ENCODE measurements around the gene CLSTN3. TPM values are rescaled to one million over a fixed set of nuclear protein-coding genes. Genes with fewer than 3 reads are reported as not detected.

The CLSTN3 gene
- polyA plus RNA-seq, 2 of the 4 experiments (the other 2 are of a cell fraction) = 17.4 to 24.9 TPM

GRCh38 chr12:7141351-7142005 lies 11.3 kb downstream of the CLSTN3 start:
- no peak for DNase-seq (ENCODE audit: low read depth in 1 of 2, low spot score in 1 of 2)
- CTCF ChIA-PET = interaction anchor here (0.5 to 7.7 kb wide), 28 partner anchors 9 to 977 kb away, joined by 3 to 75 read pairs (median 4); partner anchors contain the start of genes C1RL and PEX5
- no peak overlapping the region for H3K4me3 ChIP-seq
- no peak overlapping the region for H3K27ac ChIP-seq
- TF ChIP-seq TFCP2L1 (CRISPR knock-in tag; IDR thresholded peaks at IDR 0.05) = no peak
- no peak for TF ChIP-seq HOXA7 (CRISPR knock-in tag; IDR thresholded peaks at IDR 0.05)
- TF ChIP-seq MYC (IDR thresholded peaks at IDR 0.05; ENCODE audit: borderline replicate concordance, low read length) = no peak
- TF ChIP-seq ZC3H11A (IDR thresholded peaks at IDR 0.05) = no peak
- no peak for TF ChIP-seq EHMT2 (IDR thresholded peaks at IDR 0.05; ENCODE audit: low read depth)
- no peak for TF ChIP-seq KDM5A (IDR thresholded peaks at IDR 0.05)
- TF ChIP-seq RCOR1 (IDR thresholded peaks at IDR 0.05; ENCODE audit: low read depth, low read length) = no peak
- TF ChIP-seq, protein P1, sequence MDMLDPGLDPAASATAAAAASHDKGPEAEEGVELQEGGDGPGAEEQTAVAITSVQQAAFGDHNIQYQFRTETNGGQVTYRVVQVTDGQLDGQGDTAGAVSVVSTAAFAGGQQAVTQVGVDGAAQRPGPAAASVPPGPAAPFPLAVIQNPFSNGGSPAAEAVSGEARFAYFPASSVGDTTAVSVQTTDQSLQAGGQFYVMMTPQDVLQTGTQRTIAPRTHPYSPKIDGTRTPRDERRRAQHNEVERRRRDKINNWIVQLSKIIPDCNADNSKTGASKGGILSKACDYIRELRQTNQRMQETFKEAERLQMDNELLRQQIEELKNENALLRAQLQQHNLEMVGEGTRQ (IDR thresholded peaks at IDR 0.05) = no peak
- TF ChIP-seq, protein P2, sequence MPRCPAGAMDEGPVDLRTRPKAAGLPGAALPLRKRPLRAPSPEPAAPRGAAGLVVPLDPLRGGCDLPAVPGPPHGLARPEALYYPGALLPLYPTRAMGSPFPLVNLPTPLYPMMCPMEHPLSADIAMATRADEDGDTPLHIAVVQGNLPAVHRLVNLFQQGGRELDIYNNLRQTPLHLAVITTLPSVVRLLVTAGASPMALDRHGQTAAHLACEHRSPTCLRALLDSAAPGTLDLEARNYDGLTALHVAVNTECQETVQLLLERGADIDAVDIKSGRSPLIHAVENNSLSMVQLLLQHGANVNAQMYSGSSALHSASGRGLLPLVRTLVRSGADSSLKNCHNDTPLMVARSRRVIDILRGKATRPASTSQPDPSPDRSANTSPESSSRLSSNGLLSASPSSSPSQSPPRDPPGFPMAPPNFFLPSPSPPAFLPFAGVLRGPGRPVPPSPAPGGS (IDR thresholded peaks at IDR 0.05) = no peak
- TF ChIP-seq CBX8 (IDR thresholded peaks at IDR 0.05) = no peak
- no peak for TF ChIP-seq BHLHE40 (IDR thresholded peaks at IDR 0.05; ENCODE audit: low read depth, low read length)
- no peak for TF ChIP-seq REST (IDR thresholded peaks at IDR 0.05)
- TF ChIP-seq NPAS2 (CRISPR knock-in tag; IDR thresholded peaks at IDR 0.05; ENCODE audit: borderline replicate concordance) = no peak
- no peak for TF ChIP-seq FOXS1 (CRISPR knock-in tag; IDR thresholded peaks at IDR 0.05)
- TF ChIP-seq JUN (IDR thresholded peaks at IDR 0.05) = no peak
- no peak for TF ChIP-seq ATOH8 (CRISPR knock-in tag; IDR thresholded peaks at IDR 0.05; ENCODE audit: low read depth)
- no peaks in the 10 kb centered on the region for H3K9me3 ChIP-seq
- no peak for FAIRE-seq
- WGBS (ENCODE audit: missing lambda C conversion rate) = 87% methylated on average over 7 of the region's 7 CpGs
- no peaks in the 10 kb centered on the region for H3K4me1 ChIP-seq
- POLR2A ChIA-PET = no interaction called here
- peak in 1 of 2 experiments; percentile 20; a peak in 3 of 6 replicates for ATAC-seq
- no peak overlapping the region for H3K4me2 ChIP-seq

- Histone ChIP-seq H3K4me3 (no peak overlapping the region), H3K4me2 (no peak overlapping the region), H3K9me3 (no peaks in the 10 kb centered on the region), H3K4me1 (no peaks in the 10 kb centered on the region), H3K27ac (no peak overlapping the region)
- 70% methylated on average over 5 of the region's 5 CpGs for WGBS (ENCODE audit: missing lambda C conversion rate)
- no peak for FAIRE-seq
- DNase-seq (ENCODE audit: low read depth in 1 of 2, low spot score in 1 of 2) = peak; percentile 59 to 87
- ATAC-seq = peak; percentile 88 to 94
- CTCF ChIA-PET = interaction anchor here (0.6 to 7.7 kb wide), 21 partner anchors 8 to 930 kb away, joined by 3 to 75 read pairs (median 4); partner anchors contain the start of genes C1RL and PEX5
- TF ChIP-seq CHD4 (IDR thresholded peaks at IDR 0.05; ENCODE audit: borderline replicate concordance) (no peak), CTCF (IDR thresholded peaks at IDR 0.05) (peak; percentile 64), SMC3 (IDR thresholded peaks at IDR 0.05) (peak; percentile 50), RAD21 (conservative IDR thresholded peaks at IDR 0.05 in 1 of 2, IDR thresholded peaks at IDR 0.05 in 1 of 2) (peak in 1 of 2 experiments; percentile 56; a peak in 3 of 5 replicates), HDAC2 (IDR thresholded peaks at IDR 0.05) (no peak)
- POLR2A ChIA-PET = no interaction called here
Observed at GRCh38 chr12:7142056-7142644, 12.0 kb downstream of the CLSTN3 start.
